Measurements from ENCODE around the gene ZNF784.
A peak's percentile ranks its signal among the peaks of the same experiment; 100 is the strongest.

ZNF784 gene

DNA sequence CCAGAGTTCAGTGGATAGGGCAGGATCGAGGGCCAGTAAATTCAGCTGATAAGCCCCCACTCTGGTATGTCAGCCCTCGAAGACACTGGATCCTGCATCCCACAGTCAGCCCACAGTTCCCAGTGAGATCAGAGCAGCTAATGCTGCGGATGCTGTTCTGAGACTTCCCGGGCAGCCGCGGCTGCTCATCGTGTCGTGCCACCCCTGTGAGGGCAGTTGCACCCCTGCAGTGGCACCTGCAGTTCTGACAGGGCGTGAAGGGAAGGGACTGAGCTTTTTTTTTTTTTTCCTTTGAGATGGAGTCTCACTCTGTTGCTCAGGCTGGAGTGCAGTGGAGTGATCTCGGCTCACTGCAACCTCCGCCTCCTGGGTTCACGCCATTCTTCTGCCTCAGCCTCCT is 43.1 kb upstream of the ZNF784 start:
- peaks cover 7% of the 10 kb centered on the region for H3K4me1 ChIP-seq (ENCODE audit: control insufficient read depth, insufficient read depth, low read length)
- ChIA-PET POLR2A (interaction anchor here (2.7 to 3.0 kb wide), 2 partner anchors 11 to 13 kb away, joined by 10 to 12 read pairs; partner anchors contain the start of gene U2AF2), CTCF (interaction anchor here (0.6 to 1.1 kb wide), 3 partner anchors 13 to 35 kb away, joined by 4 to 5 read pairs (median 4); partner anchors contain the start of gene CCDC106)
- H3K9me3 ChIP-seq (ENCODE audit: control insufficient read depth, insufficient read depth, low read depth, low read length), result no peaks in the 10 kb centered on the region
- no peak overlapping the region for H3K4me3 ChIP-seq (ENCODE audit: low read depth, low read length)
- peaks cover 51 to 90% of the 10 kb centered on the region in 2 experiments for H3K36me3 ChIP-seq (ENCODE audit: control insufficient read depth in 2 of 2, insufficient read depth in 1 of 2, low read length in 2 of 2)
- H3K27ac ChIP-seq (ENCODE audit: extremely low read depth, low read depth, low read length), result no peak overlapping the region
- no peak for TF ChIP-seq KLF16 (tag by site-specific recombination; IDR thresholded peaks at IDR 0.05)
- TF ChIP-seq ZNF555 (tag by site-specific recombination; conservative IDR thresholded peaks at IDR 0.05), result no peak
- TF ChIP-seq GLIS1 (tag by site-specific recombination; IDR thresholded peaks at IDR 0.05), result peak; percentile 19; the same call in 1 of the 2 replicates
- TF ChIP-seq ZNF157 (tag by site-specific recombination; IDR thresholded peaks at IDR 0.05), result no peak
- TF ChIP-seq ZIC2 (tag by site-specific recombination; IDR thresholded peaks at IDR 0.05), result peak; percentile 88
- no peak for TF ChIP-seq ZNF24 (tag by site-specific recombination; IDR thresholded peaks at IDR 0.05)

GRCh38 chr19:55667006-55667381 is 42.6 kb upstream of the ZNF784 start:
- TF ChIP-seq EGR2 (tag by site-specific recombination; IDR thresholded peaks at IDR 0.05; ENCODE audit: low read depth) (peak; percentile 54; the same call in 1 of the 2 replicates), ZFHX2 (tag by site-specific recombination; conservative IDR thresholded peaks at IDR 0.05) (peak; percentile 76), IKZF3 (tag by site-specific recombination; IDR thresholded peaks at IDR 0.05) (peak; percentile 40; the same call in 1 of the 2 replicates)
- TF ChIP-seq, protein P1, sequence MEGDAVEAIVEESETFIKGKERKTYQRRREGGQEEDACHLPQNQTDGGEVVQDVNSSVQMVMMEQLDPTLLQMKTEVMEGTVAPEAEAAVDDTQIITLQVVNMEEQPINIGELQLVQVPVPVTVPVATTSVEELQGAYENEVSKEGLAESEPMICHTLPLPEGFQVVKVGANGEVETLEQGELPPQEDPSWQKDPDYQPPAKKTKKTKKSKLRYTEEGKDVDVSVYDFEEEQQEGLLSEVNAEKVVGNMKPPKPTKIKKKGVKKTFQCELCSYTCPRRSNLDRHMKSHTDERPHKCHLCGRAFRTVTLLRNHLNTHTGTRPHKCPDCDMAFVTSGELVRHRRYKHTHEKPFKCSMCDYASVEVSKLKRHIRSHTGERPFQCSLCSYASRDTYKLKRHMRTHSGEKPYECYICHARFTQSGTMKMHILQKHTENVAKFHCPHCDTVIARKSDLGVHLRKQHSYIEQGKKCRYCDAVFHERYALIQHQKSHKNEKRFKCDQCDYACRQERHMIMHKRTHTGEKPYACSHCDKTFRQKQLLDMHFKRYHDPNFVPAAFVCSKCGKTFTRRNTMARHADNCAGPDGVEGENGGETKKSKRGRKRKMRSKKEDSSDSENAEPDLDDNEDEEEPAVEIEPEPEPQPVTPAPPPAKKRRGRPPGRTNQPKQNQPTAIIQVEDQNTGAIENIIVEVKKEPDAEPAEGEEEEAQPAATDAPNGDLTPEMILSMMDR (tag by site-specific recombination; IDR thresholded peaks at IDR 0.05), result no peak
- no peak overlapping the region for H3K27ac ChIP-seq (ENCODE audit: extremely low read depth, low read depth, low read length)
- H3K36me3 ChIP-seq (ENCODE audit: control insufficient read depth in 2 of 2, insufficient read depth in 1 of 2, low read length in 2 of 2), result peaks cover 50 to 90% of the 10 kb centered on the region in 2 experiments
- no peaks in the 10 kb centered on the region for H3K9me3 ChIP-seq (ENCODE audit: control insufficient read depth, insufficient read depth, low read depth, low read length)
- no peak overlapping the region for H3K4me3 ChIP-seq (ENCODE audit: low read depth, low read length)
- peaks cover 2% of the 10 kb centered on the region for H3K4me1 ChIP-seq (ENCODE audit: control insufficient read depth, insufficient read depth, low read length)
- CTCF ChIA-PET, result interaction anchor here (1.0 to 1.5 kb wide), 3 partner anchors 10 to 34 kb away, joined by 4 read pairs; no protein-coding TSS in a partner anchor
- POLR2A ChIA-PET, result interaction anchor here (2.7 to 3.0 kb wide), 2 partner anchors 10 to 12 kb away, joined by 10 to 12 read pairs; partner anchors contain the start of gene U2AF2

DNA sequence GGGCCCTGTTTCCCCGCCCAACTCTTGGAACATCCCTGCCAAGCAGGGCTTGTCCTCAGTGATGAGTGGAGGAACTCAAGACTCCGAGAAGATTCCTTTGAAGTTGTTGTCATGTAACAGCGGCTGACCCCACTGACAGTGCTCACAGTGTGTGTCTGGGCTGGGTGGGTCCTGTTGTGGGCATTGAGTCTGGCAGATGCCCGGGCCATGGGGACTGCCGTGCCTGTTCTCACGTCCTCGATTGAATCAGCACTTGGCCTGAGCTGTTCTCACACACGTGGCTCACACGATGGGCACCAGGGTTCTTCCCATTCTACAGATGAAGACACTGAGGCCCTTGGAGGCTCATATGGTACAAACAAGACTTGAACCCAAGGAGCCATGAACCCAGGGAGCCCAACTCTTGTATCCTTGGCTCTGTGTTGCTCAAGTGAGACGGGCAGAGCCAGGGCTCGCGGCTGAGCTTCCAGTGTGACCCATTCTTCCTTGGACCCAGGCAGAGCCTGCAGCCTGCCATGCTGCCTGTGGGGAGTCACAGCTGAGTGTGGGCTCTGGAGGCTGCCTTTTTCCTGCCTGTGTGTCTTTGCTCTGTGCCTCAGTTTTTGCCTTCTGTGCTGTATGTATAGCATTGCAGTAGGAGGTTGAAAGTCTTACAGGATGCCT is 42.1 kb upstream of the ZNF784 start:
- peaks cover 52 to 96% of the 10 kb centered on the region in 2 experiments for H3K36me3 ChIP-seq (ENCODE audit: control insufficient read depth in 2 of 2, insufficient read depth in 1 of 2, low read length in 2 of 2)
- ChIA-PET POLR2A (interaction anchor here (2.7 to 3.0 kb wide), 2 partner anchors 10 to 12 kb away, joined by 10 to 12 read pairs; partner anchors contain the start of gene U2AF2), CTCF (interaction anchor here (1.0 to 1.5 kb wide), 4 partner anchors 9 to 34 kb away, joined by 3 to 4 read pairs (median 4); no protein-coding TSS in a partner anchor)

More for the DNA sequence above, 42.1 kb upstream of the ZNF784 start:
- Histone ChIP-seq H3K27ac (ENCODE audit: extremely low read depth, low read depth, low read length) (no peak overlapping the region), H3K4me1 (ENCODE audit: control insufficient read depth, insufficient read depth, low read length) (no peaks in the 10 kb centered on the region; the same call in 1 of the 2 replicates), H3K4me3 (ENCODE audit: low read depth, low read length) (no peak overlapping the region), H3K9me3 (ENCODE audit: control insufficient read depth, insufficient read depth, low read depth, low read length) (no peaks in the 10 kb centered on the region)
- TF ChIP-seq ZNF558 (tag by site-specific recombination; IDR thresholded peaks at IDR 0.05), result no peak
- TF ChIP-seq, protein P2, sequence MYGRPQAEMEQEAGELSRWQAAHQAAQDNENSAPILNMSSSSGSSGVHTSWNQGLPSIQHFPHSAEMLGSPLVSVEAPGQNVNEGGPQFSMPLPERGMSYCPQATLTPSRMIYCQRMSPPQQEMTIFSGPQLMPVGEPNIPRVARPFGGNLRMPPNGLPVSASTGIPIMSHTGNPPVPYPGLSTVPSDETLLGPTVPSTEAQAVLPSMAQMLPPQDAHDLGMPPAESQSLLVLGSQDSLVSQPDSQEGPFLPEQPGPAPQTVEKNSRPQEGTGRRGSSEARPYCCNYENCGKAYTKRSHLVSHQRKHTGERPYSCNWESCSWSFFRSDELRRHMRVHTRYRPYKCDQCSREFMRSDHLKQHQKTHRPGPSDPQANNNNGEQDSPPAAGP (tag by site-specific recombination; IDR thresholded peaks at IDR 0.05), result no peak
- no peak for TF ChIP-seq ZBTB49 (tag by site-specific recombination; IDR thresholded peaks at IDR 0.05; ENCODE audit: low read depth)
